ENCODE results near the gene SH3BP2.
A peak's percentile ranks its signal among the peaks of the same experiment; 100 is the strongest.

SH3BP2 gene

DNA sequence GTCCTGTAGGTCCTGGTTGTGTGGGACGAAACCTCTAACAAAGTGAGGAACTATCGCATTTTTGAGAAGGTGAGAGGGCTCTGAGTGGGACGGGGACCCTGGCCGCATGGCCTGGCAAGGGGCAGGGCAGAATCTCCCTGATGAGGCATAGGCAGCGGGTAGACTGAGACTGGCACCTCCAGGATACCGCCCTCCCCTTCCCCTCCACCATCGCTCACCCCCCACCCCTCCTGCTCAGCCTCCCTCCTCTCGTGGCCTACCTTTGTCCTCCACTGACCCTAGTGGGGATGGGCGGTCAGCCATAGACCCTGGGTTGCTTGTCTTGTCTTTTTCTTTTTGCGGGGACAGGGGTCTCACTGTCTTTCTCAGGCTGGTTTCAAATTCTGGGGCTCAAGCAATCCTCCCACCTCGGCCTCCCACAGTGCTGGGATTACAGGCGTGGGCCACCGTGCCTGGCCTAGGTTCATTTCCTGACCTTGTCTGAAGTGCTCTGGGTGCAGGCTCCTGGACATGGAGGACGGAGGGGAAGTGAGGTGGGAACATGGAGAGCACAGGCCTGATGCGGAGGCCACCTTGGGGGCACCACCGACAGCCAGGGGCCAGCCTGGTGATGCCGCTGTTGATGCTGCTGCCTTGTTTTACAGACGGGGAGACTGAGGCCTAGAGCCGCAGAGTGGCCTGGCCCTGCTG, 40.2 kb downstream of the SH3BP2 start:
- no peak for DNase-seq (ENCODE audit: low spot score)

- DNase-seq (ENCODE audit: low spot score), result no peak
Observed at GRCh38 chr4:2833671-2834000, 40.8 kb downstream of the SH3BP2 start.

- no peak for DNase-seq (ENCODE audit: low spot score)
Observed at GRCh38 chr4:2834001-2834921, 41.4 kb downstream of the SH3BP2 start.

- DNase-seq (ENCODE audit: low spot score), result no peak
Observed at GRCh38 chr4:2835978-2836377, 43.1 kb downstream of the SH3BP2 start.

GRCh38 chr4:2836391-2836859, 43.5 kb downstream of the SH3BP2 start:
- DNase-seq (ENCODE audit: low spot score), result no peak

- no peak for DNase-seq (ENCODE audit: low spot score)
Observed at GRCh38 chr4:2837110-2837903, 44.4 kb downstream of the SH3BP2 start.

DNA sequence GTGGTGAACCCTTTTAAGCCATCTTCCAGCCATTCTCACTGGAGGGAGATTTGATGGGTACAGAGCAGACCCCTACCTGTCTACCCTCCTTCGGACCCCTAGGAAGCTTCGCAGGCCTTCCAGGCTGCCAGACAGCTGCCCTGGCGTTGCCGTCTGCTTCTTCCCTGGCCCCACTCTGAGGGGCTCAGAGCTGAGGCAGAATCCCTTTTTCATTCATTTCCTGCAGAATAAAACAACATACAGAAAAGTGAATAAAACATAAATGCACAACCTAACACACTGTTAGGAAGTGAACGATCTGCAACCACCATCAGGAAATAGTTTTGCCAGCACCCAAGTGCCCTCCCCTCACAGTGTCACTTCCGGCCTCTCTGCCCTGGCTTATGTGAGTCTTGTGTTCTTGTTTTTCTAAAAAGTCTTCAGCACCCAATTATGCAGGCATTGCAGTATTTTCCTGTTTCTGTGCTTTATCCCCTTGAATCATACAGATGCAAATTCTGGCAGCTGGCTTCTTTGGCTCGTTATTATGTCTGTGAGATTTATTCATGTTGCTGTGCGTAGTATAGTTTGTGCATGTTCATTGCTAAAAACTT, 45.1 kb downstream of the SH3BP2 start:
- peak; percentile 57 for DNase-seq (ENCODE audit: low spot score)

DNA sequence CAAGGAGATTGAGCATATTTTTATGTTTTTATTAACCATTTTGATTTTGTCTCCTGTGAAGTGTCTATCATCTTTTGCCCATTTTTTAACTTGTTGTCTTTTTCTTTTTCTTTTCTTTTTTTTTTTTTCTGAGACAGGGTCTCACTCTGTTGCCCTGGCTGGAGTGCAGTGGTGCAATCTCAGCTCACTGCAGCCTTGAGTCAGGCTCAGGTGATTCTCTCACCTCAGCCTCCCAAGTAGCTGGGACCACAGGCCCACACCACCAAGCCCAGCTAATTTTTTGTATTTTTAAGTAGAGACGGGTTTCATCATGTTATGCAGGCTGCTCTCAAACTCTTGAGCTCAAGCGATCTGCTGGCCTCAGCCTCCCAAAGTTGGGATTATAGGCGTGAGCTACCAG, 46.2 kb downstream of the SH3BP2 start:
- DNase-seq (ENCODE audit: low spot score), result no peak

GRCh38 chr4:2842687-2843262, 49.9 kb downstream of the SH3BP2 start:
- DNase-seq (ENCODE audit: low spot score), result peak; percentile 35

GRCh38 chr4:2843263-2843940, 50.5 kb downstream of the SH3BP2 start, which contains the start of gene ADD1:
Gene ADD1, plus strand, starts transcription at chr4:2843844. Its CDS starts 32,072 bp downstream, at chr4:2875916.
- DNase-seq (ENCODE audit: low spot score), result peak; percentile 100

GRCh38 chr4:2843941-2844584, 51.2 kb downstream of the SH3BP2 start:
- DNase-seq (ENCODE audit: low spot score), result peak; percentile 17

DNA sequence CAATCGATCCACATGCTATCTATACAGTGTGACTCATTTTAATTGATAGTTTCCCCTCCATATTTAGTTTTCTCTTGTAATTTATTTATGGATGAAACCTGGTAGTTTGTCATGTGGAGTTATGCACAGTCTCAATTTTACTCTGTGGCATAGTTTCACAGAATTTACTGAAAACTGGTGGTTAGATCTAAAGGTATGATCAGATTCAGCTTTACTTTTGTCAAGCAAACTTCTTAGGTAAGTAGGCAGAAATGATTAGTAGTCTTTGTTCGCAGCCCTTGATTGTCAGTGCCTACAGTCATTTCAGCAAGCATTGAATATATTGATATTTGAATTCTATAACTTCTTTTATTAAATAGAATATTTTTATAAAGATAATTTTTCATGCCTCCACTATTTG, 53.3 kb downstream of the SH3BP2 start:
- no peak for DNase-seq (ENCODE audit: low spot score)

DNA sequence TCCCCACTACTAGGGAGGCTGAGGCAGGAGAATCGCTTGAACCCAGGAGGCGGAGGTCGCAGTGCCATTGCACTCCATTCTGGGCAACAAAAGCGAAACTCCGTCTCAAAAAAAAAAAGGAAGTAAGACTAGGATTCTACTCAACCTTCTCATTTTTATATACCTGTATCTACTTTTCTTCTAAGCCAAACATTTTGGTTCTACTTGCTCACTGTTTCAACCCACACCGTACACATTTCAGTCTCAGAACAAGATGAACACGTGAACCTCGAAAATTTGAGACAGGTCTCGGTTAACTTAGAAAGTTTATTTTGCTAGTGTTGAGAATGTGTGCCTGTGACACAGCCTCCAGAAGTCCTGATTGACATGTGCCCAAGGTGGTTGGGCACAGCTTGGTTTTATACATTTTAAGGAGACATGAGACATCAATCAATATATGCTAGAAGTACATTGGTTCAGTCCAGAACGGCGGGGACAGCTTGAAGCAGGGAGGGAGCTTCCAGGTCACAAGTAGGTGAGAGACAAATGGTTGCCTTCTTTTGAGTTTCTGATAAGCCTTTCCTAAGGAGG, 54.5 kb downstream of the SH3BP2 start:
- DNase-seq (ENCODE audit: low spot score), result no peak

- DNase-seq (ENCODE audit: low spot score), result no peak
Observed at GRCh38 chr4:2848449-2848848, 55.6 kb downstream of the SH3BP2 start.

DNA sequence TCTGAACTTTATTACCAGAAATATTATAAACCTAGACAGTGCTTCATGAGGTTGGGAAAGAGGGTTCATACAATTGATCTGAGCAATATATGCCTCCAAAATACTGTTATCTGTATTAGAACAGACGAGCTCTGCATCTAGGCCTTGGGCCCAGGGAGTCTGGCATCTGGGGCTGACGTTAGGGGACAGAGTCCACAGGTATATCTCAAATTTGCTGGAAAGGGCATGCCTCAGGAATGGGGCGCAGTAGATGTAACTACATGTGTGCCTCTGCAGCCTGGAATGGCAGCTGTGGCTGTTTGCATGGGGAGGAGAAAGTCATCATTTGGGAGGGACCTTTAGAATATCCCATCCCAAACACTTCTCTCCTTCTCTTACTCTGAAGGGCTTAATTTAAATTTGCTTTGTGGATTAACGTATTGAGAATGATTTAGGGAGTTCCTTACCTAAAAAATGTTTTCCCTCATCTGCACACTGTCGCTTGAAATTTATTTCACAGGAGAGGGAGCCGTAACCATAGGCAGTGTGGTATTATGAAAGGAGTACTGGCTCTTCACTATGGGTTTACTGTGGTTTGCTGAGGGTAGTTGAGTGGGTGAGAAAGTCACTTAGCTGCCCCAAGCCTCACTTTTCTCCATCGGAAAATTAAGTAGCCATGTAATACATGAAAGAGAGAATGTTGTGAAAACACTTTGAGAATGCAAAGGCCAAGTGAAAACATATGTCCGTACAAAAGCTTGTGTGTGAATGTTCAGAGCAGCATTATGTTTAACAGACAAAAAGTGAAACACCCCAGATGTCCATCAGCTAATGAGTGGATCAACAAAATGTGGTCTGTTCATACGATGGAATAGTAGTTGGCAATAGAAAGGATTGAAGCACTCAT, 56.6 kb downstream of the SH3BP2 start:
- no peak for DNase-seq (ENCODE audit: low spot score)

GRCh38 chr4:2850966-2851798, 58.3 kb downstream of the SH3BP2 start:
- no peak for DNase-seq (ENCODE audit: low spot score)

GRCh38 chr4:2852481-2852921, 59.6 kb downstream of the SH3BP2 start:
- DNase-seq (ENCODE audit: low spot score), result no peak

GRCh38 chr4:2855584-2855983, 62.7 kb downstream of the SH3BP2 start:
- no peak for DNase-seq (ENCODE audit: low spot score)

Data from AG08395 (cell line).